Subcutaneous abdominal adipose tissue (tissue), 5 donors: ENCODE data around the gene RP9.

Source experiments
- H3K27ac ChIP-seq: one replicate; pipeline ENCODE4 v1.7.0; 2013; ENCODE audit warnings: low read depth, mild to moderate bottlenecking, inconsistent platforms, low read length, moderate library complexity
- H3K27me3 ChIP-seq, 5 donors: one replicate each; pipeline ENCODE4 v1.7.0; 2013; ENCODE audit warnings: low read length in 5 of 5, inconsistent platforms in 1 of 5; ENCODE audit not compliant: control insufficient read depth in 5 of 5, insufficient read depth in 4 of 5
- H3K36me3 ChIP-seq, 5 donors: one replicate each; pipeline ENCODE4 v1.7.0; 2013; ENCODE audit warnings: low read length in 5 of 5; ENCODE audit not compliant: control insufficient read depth in 5 of 5, insufficient read depth in 5 of 5
- H3K4me1 ChIP-seq, 5 donors: one replicate each; pipeline ENCODE4 v1.7.0; 2013; ENCODE audit warnings: low read length in 5 of 5, mild to moderate bottlenecking in 3 of 5, moderate library complexity in 1 of 5; ENCODE audit not compliant: control insufficient read depth in 5 of 5, insufficient read depth in 5 of 5
- H3K4me3 ChIP-seq, 5 donors: one replicate each; pipeline ENCODE4 v1.7.0; 2013; ENCODE audit warnings: low read length in 5 of 5, low read depth in 1 of 5
- H3K9ac ChIP-seq, 5 donors: one replicate each; pipeline ENCODE4 v1.7.0; 2013; ENCODE audit warnings: low read length in 5 of 5, mild to moderate bottlenecking in 4 of 5, moderate library complexity in 3 of 5
- H3K9me3 ChIP-seq, 5 donors: one replicate each; pipeline ENCODE4 v1.7.0; 2013; ENCODE audit warnings: low read length in 5 of 5; ENCODE audit not compliant: control insufficient read depth in 5 of 5
- donor health status: healthy.
- donor health status: healthy.
- donor health status: healthy.
- donor health status: healthy.
- donor health status: healthy.

The RP9 gene

GRCh38 chr7:33130184-33130583 is 21.0 kb upstream of the RP9 start:
- H3K4me3 ChIP-seq: peak overlapping the region; percentile 85 to 98 (median 96)
- no peaks in the 10 kb centered on the region for H3K36me3 ChIP-seq
- no peaks in the 10 kb centered on the region for H3K9me3 ChIP-seq
- peaks cover 2 to 18% (median 16%) of the 10 kb centered on the region in 5 donors for H3K4me1 ChIP-seq
- no peaks in the 10 kb centered on the region for H3K27me3 ChIP-seq
- H3K27ac ChIP-seq: no peak overlapping the region
- peak overlapping the region in 4 of 5 donors; percentile 29 to 81 (median 74) for H3K9ac ChIP-seq

- H3K4me1 ChIP-seq: peaks cover 2 to 18% (median 16%) of the 10 kb centered on the region in 5 donors
- peak overlapping the region; percentile 87 for H3K27ac ChIP-seq
- peak overlapping the region; percentile 85 to 98 (median 96) for H3K4me3 ChIP-seq
- H3K9ac ChIP-seq: peak overlapping the region; percentile 29 to 81 (median 75)
- H3K9me3 ChIP-seq: no peaks in the 10 kb centered on the region
- H3K36me3 ChIP-seq: no peaks in the 10 kb centered on the region
- no peaks in the 10 kb centered on the region for H3K27me3 ChIP-seq
These were observed 20.6 kb upstream of the RP9 start for GRCh38 chr7:33129806-33130153.

- Histone ChIP-seq H3K4me1 (peaks cover 2 to 18% (median 16%) of the 10 kb centered on the region in 5 donors), H3K27ac (peak within 1 kb of the TSS; percentile 87), H3K9ac (peak within 1 kb of the TSS; percentile 29 to 81 (median 75)), H3K36me3 (no peaks in the 10 kb centered on the region), H3K4me3 (peak within 1 kb of the TSS; percentile 85 to 98 (median 96)), H3K9me3 (no peaks in the 10 kb centered on the region), H3K27me3 (no peaks in the 10 kb centered on the region)
These were observed 20.0 kb upstream of the RP9 start, which contains the start of gene BBS9 for GRCh38 chr7:33128990-33129805. BBS9 (plus strand) TSS chr7:33129564; CDS start chr7:33146253, 16,689 bp downstream.

GRCh38 chr7:33128631-33128989 is 19.4 kb upstream of the RP9 start:
- peaks cover 2 to 18% (median 16%) of the 10 kb centered on the region in 5 donors for H3K4me1 ChIP-seq
- H3K27me3 ChIP-seq: no peaks in the 10 kb centered on the region
- peak overlapping the region in 4 of 5 donors; percentile 68 to 81 (median 74) for H3K9ac ChIP-seq
- H3K4me3 ChIP-seq: peak overlapping the region; percentile 66 to 98 (median 87)
- H3K27ac ChIP-seq: peak overlapping the region; percentile 87
- H3K36me3 ChIP-seq: no peaks in the 10 kb centered on the region
- no peaks in the 10 kb centered on the region for H3K9me3 ChIP-seq

- Histone ChIP-seq H3K4me1 (peaks cover 2 to 18% (median 16%) of the 10 kb centered on the region in 5 donors), H3K9ac (no peak overlapping the region), H3K36me3 (no peaks in the 10 kb centered on the region), H3K27me3 (no peaks in the 10 kb centered on the region), H3K27ac (no peak overlapping the region), H3K9me3 (no peaks in the 10 kb centered on the region), H3K4me3 (no peak overlapping the region)
These were observed 17.9 kb upstream of the RP9 start for GRCh38 chr7:33127085-33127484.

GRCh38 chr7:33118383-33118782 is 9.2 kb upstream of the RP9 start:
- no peaks in the 10 kb centered on the region for H3K36me3 ChIP-seq
- H3K27me3 ChIP-seq: peaks cover 0 to 2% (median 0%) of the 10 kb centered on the region in 5 donors
- H3K4me3 ChIP-seq: no peak overlapping the region
- H3K9me3 ChIP-seq: peaks cover 0 to 8% (median 0%) of the 10 kb centered on the region in 5 donors
- H3K9ac ChIP-seq: no peak overlapping the region
- no peak overlapping the region for H3K27ac ChIP-seq
- H3K4me1 ChIP-seq: no peaks in the 10 kb centered on the region

- no peak overlapping the region for H3K9ac ChIP-seq
- no peak overlapping the region for H3K27ac ChIP-seq
- H3K9me3 ChIP-seq: peaks cover 0 to 8% (median 0%) of the 10 kb centered on the region in 5 donors
- H3K4me3 ChIP-seq: no peak overlapping the region
- peaks cover 0 to 1% (median under 1%) of the 10 kb centered on the region in 5 donors for H3K4me1 ChIP-seq
- H3K27me3 ChIP-seq: peaks cover 0 to 2% (median 0%) of the 10 kb centered on the region in 5 donors
- no peaks in the 10 kb centered on the region for H3K36me3 ChIP-seq
These were observed 5.8 kb upstream of the RP9 start for GRCh38 chr7:33114976-33115375.

- Histone ChIP-seq H3K4me3 (no peak overlapping the region), H3K4me1 (peaks cover 5 to 27% (median 24%) of the 10 kb centered on the region in 5 donors), H3K27ac (no peak overlapping the region), H3K36me3 (no peaks in the 10 kb centered on the region), H3K9ac (no peak overlapping the region), H3K27me3 (peaks cover 0 to 2% (median 0%) of the 10 kb centered on the region in 5 donors), H3K9me3 (no peaks in the 10 kb centered on the region)
These were observed 2.4 kb upstream of the RP9 start for GRCh38 chr7:33111614-33112013.

- H3K36me3 ChIP-seq: no peaks in the 10 kb centered on the region
- peak overlapping the region; percentile 60 to 87 (median 64) for H3K4me3 ChIP-seq
- peak overlapping the region in 3 of 5 donors; percentile 20 to 56 (median 48) for H3K9ac ChIP-seq
- H3K9me3 ChIP-seq: no peaks in the 10 kb centered on the region
- H3K27ac ChIP-seq: no peak overlapping the region
- H3K4me1 ChIP-seq: peaks cover 5 to 32% (median 30%) of the 10 kb centered on the region in 5 donors
- peaks cover 0 to 2% (median 0%) of the 10 kb centered on the region in 5 donors for H3K27me3 ChIP-seq
These were observed 594 bp upstream of the RP9 start for GRCh38 chr7:33109758-33110238.

- Histone ChIP-seq H3K27ac (peak overlapping the region; percentile 78), H3K27me3 (peaks cover 0 to 2% (median 0%) of the 10 kb centered on the region in 5 donors), H3K4me3 (peak overlapping the region; percentile 66 to 88 (median 86)), H3K4me1 (peaks cover 5 to 32% (median 30%) of the 10 kb centered on the region in 5 donors), H3K9me3 (no peaks in the 10 kb centered on the region), H3K36me3 (peaks cover 0 to under 1% (median under 1%) of the 10 kb centered on the region in 5 donors), H3K9ac (peak overlapping the region; percentile 86 to 92 (median 90))
These were observed 625 bp downstream of the RP9 start for GRCh38 chr7:33108554-33109004.
